CD4-positive, alpha-beta T cell treated with Interferon alpha-2 for 1 hour (primary cell): ENCODE measurements around the gene FOXN3.
"Not testable (repeated sequence)": the region's sequence is repeated elsewhere in the genome, so short reads cannot be mapped to it uniquely, and the experiment has no call there.

ENCODE experiments used
- DNase-seq, 2 donors: peaks; one replicate each; pipeline ENCODE4 v3.0.0-alpha.2; 2020 to 2022

The FOXN3 gene

DNA sequence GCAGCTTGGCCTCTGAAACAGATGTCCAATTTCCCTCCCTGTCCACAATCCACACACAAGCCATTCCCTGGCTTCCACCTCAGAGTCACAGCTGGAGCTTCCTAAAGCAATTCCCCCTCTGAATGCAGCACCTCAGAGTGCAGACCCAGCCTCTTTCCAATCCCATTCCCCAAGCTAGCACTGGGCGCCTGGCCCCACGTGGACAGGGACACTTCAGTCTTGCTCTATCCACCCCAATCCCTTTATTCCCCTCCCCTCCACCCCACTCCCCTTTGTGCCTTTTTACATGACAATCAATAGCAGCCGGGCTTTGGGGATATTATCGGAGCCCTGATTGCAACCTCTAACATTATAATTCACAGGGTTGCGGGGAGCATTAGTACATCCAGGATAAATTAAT lies 300.0 kb downstream of the FOXN3 start:
- no peak for DNase-seq

DNA sequence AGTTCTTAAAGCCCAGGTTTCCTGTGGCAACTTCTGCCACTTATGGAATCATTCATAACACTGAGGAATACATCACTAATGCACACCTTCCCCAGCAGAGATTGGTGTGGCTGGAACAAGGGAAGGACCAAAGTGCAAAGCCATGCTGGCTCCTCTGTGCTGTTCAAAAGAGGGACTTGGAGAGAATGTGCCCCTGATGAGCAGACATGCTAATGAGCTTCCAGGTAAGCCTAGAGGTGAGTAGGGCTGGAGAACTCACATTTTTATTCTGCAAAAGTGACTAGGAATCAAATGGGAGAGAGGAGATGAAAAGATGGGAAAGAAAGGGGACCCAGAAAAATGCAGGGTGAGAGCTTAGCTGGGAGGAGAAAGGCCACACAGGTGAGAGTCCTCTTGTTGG lies 302.9 kb downstream of the FOXN3 start:
- DNase-seq = no peak

DNA sequence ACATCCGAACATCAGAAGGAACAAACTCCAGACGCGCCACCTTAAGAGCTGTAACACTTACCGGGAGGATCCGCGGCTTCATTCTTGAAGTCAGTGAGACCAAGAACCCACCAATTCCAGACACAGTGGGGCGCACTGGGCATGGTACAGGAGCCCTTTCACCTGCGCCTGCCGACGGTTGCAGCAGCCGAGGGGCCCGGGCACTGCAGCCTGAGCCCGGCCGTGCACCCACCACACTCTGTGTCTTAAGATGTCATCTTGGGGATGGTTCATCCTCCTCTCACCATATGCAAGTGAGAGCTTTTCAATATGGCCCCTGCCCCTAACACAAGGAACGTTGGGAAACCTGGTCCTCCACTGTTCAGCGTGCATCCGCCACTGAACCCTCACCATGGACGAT lies 304.3 kb downstream of the FOXN3 start:
- no peak for DNase-seq

DNA sequence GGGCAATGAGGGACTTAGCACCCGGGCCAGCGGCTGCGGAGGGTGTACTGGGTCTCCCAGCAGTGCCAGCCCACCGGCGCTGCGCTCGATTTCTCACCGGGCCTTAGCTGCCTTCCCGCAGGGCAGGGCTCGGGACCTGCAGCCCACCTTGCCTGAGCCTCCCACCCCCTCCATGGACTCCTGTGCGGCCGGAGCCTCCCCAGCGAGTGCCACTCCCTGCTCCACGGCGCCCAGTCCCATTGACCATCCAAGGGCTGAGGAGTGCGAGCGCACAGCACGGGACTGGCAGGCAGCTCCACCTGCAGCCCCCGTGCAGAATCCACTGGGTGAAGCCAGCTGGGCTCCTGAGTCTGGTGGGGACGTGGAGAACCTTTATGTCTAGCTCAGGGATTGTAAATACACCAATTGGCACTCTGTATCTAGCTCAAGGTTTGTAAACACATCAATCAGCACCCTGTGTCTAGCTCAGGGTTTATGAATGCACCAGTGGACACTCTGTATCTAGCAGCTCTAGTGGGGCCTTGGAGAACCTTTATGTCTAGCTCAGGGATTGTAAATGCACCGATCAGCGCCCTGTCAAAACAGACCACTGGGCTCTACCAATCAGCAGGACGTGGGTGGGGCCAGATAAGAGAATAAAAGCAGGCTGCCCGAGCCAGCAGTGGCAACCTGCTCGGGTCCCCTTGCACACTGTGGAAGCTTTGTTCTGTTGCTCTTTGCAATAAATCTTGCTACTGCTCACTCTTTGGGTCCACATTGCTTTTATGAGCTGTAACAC lies 305.1 kb downstream of the FOXN3 start:
- DNase-seq = not testable (repeated sequence)

DNA sequence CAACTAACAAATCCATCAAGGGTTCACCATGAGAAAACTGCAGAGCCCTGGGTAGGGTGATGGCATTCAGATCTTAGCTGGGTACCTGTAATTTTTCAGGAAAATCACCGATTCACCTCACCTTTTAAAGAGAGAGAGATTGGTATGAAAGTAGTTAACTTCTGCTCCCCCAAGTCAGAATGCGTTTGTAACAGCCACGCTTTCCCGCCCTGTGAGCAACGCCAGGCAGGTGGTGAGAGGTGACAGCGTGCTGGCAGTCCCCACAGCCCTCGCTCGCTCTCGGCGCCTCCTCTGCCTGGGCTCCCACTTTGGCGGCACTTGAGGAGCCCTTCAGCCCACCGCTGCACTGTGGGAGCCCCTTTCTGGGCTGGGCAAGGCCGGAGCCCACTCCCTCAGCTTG lies 305.8 kb downstream of the FOXN3 start:
- DNase-seq = not testable (repeated sequence)

DNA sequence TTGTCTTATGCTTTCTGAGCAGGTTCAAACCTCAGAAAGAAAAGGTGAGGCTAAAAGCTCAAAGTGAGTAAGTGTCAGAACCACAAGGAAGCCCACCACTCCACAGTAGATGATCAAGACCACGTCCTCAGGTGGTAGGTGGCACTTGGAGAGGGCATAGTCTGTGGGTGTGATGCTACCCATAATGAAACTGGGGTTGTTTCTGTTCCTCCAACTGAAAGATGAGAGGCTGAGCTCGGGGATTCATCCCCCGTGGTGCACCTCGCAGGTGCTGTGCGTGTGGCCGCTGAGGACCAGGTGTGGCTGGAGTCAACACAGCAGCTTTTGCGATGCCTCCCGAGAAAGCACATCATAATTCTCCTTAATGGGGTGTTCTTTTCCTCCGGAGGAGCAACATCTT lies 306.9 kb downstream of the FOXN3 start:
- no peak for DNase-seq

DNA sequence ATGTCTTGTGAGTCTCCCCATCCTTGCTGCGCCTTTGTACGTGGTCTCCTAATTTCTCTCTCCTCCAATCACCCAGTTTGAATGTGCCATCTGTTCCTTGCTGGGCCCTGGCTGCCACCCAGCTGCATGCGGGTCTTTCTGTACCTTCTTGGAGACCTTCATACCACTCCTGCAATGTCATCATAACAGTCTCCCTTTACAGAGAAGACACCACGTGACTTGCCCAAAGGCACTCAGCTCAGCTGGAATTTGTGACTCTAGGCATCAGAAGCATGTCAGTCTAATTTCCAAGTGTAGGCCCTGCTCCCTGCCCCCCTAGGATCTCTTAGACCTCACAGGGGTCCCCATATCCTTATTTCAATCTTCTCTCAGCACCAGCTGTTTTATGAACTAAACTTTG lies 308.4 kb downstream of the FOXN3 start:
- DNase-seq = no peak

DNA sequence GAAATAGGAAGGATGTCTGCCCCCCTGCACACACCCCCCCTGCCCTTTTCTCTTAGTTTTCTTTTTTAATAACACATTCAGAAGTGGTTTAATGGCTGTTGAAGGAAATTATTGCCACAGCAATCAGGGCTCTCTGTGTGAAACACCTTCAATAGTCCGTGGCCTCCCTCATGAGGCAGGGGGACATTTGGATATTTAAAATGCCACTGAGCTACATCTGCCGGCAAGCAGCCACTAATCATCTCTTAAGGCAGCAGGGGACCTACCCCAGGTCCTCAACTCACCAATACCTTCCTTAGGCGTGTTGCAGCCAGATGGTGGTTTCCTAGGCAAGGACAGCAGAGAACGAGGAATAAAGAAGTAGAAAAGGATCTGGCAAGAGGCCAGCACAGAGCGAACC lies 309.4 kb downstream of the FOXN3 start:
- DNase-seq = no peak
